NCI-H187 treated with DMSO at 0.1 percent for 48 hours (cell line): ENCODE measurements around the gene MAN1C1.
"Not testable (repeated sequence)": the region's sequence is repeated elsewhere in the genome, so short reads cannot be mapped to it uniquely, and the experiment has no call there.

Experiments
- DNase-seq: peaks from one replicate; lab custom pipeline; 2025; lab: John Stamatoyannopoulos, UW

Gene MAN1C1

DNA sequence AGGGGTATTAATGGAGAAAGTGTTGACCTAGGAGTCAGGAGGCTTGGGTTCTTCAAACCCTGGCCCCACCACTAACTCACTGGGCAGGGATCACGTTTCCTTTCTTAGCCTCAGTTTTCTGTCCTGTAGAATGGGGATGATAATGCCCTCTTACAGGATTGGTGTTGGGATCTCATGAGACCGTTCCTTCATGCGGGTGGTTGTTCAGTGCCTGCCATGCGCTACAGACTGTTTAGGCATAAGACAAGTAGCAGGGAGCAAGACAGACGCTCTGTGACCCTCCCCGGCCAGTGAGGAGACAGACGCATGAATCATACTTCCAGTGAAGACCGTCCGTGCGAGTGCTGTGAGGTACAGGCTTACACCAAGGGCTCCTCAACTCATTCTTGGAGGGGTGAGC, 81.7 kb downstream of the MAN1C1 start:
- no peak for DNase-seq

DNA sequence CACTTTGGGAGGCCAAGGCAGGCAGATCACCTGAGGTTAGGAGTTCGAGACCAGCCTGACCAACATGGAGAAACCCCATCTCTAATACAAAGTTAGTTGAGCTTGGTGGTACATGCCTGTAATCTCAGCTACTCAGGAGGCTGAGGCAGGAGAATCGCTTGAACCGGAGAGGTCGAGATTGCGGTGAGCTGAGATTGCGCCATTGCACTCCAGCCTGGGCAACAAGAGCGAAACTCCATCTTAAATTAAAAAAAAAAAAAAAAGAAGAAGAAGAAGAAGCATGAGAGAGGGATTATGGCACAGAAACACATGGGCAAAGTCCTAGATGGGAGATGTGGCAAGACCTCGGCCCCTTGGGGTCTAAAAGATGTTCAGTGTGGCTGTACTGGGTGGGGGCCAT, 82.5 kb downstream of the MAN1C1 start:
- not testable (repeated sequence) for DNase-seq

- no peak for DNase-seq
These were observed 83.0 kb downstream of the MAN1C1 start for GRCh38 chr1:25699500-25700143.

DNA sequence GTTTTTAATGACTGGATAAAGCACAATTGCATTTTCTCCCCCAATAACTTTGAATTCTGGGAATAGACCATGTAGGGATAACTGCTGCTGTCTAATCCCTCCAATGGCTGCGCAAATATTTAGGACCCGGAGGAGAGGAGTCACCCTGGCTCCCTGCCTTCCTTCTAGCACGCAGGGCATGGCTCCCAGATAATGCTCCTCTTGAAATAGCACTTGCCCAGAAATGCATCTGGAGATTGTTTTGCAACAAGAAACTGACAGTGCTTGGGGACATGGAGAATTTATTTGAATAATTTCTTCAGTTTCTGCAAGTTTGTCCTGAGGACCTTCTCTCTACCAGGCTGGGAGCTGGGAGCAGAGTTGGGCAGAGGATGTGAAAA, 83.5 kb downstream of the MAN1C1 start:
- DNase-seq: no peak

- no peak for DNase-seq
These were observed 84.0 kb downstream of the MAN1C1 start for GRCh38 chr1:25700626-25701025.

- DNase-seq: no peak
These were observed 84.6 kb downstream of the MAN1C1 start for GRCh38 chr1:25701030-25701785.

DNA sequence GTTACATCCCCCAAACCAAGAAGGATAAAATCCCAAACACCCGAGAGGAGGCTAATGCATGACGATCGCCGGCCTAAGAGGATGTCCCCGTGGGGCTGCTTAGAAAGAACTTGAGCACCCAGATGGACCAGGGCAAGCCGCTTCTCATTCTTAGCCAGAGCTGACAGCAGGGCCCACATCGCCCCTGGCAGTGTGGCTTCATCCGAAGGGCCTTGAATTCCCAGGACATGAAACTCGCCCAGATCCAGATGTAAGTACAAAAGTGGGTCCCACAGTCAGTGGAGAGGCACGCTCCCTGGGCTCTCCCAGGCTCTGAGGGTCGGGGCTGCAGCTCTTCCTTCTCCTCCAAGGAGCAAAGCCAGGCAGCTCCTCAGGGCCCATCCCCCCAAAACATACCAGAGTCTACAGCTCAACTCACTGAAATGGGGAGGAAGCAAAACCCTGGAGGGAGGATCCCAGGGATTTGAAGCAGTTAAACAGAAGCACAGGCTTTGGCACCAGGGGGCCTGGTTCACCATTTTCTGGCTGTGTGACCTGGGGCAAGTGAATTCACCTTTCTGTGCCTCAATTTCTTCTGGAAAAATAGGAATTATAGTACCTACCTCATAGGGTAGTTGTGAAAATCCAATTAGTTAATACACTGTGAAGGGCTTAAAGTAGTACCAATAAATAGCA, 85.6 kb downstream of the MAN1C1 start:
- DNase-seq: no peak

GRCh38 chr1:25703041-25703440, 86.5 kb downstream of the MAN1C1 start:
- DNase-seq: no peak

- DNase-seq: no peak
These were observed 87.2 kb downstream of the MAN1C1 start for GRCh38 chr1:25703671-25704266.

GRCh38 chr1:25704267-25704691, 87.7 kb downstream of the MAN1C1 start:
- DNase-seq: no peak

- DNase-seq: no peak
These were observed 89.1 kb downstream of the MAN1C1 start for GRCh38 chr1:25705699-25706098.

DNA sequence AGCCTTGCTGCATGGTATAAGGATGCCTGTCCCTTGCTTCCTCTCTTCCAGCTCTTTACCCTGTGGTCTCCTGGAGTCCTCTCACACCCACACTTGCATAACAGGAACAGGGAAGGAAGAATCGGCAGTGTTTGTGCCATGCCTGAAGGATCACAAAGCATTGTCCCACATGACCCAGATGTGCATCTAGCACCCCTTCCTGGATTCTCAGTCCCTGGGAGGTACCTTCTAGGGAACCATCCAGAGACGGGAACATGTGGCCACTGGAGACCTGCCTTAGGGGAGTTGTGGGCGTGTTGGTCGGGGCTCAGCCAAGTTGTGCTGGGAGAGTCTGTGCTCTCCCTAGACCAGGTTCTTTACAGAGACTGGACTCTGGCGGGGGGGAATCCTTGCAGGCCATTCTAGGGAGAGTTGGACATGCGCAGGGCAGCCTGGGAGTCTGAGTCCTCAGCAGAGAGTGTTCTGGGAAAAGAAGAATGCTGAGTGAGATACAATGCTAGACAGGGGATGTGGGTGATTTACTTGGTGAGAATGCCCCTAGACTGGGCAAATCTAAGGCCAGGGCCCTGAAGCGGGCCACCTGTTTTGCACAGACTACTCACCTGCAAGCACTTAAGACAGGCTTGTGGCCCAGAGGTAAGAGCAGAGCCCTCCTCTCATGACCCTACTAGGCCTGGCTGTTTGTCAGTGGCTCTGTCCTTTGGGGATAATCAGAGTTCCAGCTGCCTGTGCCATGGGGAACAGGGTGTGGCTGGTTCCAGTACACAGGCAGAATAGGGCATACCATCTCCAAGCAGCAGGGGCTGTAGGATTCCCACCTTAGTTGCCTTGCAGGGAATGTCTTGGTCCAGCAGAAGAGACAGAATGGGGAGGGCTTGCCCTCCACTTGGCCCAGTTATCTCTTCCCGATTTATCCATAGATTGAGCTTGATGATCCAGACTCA, 89.8 kb downstream of the MAN1C1 start:
- peak; percentile 29 for DNase-seq

- no peak for DNase-seq
These were observed 90.9 kb downstream of the MAN1C1 start for GRCh38 chr1:25707280-25708016.

DNA sequence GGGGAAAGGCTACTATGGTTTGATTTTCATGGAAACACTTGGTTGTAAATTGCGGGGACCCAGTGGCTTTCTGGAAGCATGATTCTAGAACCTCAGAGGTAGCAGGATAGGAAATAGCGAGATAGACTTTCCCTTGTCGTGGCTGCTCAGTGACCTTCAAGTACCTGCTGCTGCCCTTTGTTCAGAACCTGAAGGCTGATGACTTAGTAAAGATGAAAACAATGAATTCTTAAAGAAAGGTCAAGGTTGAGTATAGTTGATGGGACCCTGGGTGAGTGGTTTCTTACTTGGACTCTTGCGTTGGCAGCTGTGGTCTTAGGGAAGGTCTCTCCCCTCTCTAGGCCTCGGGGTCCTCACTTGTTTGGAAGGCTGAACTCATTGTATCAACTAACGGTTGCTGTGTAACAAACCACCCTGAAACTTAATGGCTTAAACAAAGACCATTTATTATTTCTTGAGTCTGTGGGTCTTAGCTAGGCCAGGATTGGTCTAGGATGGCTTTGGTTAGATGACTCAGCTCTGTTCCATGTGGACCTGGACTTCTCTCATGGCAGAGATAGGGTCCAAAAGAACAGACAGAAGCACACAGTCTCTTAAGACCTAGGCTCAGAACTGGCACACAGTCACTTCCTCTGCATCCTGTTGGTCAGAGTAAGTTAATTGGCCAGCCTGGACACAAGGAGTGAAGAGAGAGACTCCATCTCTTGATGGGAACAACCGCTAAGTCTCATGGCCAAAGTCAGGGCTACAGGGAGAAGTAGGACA, 94.2 kb downstream of the MAN1C1 start:
- no peak for DNase-seq

DNA sequence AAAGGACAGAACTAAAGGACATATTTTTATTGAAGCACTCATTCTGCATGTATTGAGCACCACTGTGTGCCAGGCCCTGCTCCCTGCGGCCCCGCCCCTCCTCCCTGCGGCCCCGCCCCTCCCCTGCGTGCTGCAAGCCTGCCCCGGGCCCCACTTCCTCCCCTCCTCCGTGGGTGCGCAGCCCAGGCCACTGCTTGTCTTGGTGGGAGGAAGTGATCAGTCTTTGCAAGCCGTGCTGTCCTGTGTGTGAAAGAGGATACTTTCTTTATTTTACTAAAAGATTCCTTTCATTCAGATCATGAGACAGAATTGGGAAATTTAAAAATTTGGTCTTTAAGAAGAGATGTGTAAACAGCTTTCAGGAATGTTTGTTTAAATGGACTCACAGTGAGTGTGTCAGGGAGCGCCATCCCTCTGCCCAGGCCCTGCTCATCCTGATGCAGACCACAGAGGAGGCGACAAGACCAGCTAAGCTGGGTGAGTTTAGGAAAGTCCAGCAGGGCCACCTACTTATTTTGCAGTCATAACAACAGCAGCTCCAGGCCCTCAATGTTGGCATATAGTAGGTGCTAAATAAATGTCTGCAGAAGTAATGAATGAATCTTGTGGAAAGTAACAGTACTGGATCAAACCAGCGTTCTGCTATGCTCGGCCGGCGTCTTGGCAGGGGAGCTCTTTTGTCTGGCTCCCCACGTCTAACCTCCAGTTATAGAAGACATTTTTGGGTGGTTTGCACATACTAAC, 95.1 kb downstream of the MAN1C1 start:
- no peak for DNase-seq

DNA sequence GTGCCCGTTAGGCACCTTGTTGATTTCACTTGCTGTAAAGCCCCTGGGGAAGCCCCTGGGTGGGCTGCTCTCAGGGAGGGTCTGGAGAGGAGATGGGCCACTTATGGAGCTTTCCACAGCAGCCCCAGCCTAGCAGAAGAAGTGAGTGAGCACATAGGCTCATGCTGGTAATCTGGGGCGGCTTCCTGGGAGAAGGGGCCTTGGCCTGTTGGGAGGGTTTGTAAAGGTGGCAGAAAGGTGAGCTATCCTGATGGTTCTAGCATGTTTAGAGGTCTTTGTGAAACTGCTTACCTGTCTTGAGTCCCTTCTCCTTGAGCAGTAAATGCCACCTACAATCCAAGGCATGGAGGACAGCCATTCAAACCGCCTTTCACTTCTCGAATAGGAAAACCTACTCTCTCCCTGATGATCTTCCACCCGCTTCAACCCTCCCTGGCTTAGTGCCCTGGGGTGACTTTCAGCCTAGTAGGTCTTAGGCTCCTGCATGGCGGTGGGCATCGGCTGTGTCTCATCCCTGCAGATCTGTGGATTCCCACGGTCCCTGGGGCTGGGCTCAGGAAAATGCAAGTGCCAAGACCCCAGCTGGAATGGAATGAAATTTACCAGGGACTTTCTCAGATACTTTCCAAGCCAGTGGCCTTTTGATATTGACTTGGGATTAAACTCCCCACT, 95.8 kb downstream of the MAN1C1 start:
- DNase-seq: no peak

GRCh38 chr1:25713961-25714360, 97.4 kb downstream of the MAN1C1 start:
- DNase-seq: no peak

- DNase-seq: no peak
These were observed 97.9 kb downstream of the MAN1C1 start for GRCh38 chr1:25714372-25714931.

DNA sequence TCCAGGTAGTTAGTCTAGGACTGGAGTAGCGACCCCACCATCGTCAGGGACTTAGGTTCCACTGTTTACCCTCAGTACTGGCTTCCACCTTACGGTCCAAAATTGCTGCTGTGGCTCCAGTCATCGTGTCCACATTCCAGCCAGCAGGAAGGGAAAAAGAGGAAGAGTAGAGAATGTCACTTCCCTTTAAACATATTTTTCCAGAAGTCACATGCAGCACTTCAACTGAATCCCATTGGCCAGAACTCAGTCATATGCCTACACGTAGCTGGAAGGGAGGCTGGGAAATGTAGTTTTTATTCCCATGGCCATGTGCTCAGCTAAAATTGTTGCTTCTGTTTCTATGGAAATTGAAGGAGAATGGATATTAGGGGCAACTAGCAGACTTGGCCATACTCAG, 99.3 kb downstream of the MAN1C1 start:
- no peak for DNase-seq
